Fibroblast of pulmonary artery (primary cell): ENCODE results near the gene TGFB1.

Experiments
- DNase-seq: peaks from one replicate; pipeline ENCODE4 v3.0.0-alpha.2; 2010; ENCODE audit warnings: low read depth
- H3K4me3 ChIP-seq: replicated peaks from 2 replicates; pipeline ENCODE4 v1.5.1; 2011; ENCODE audit warnings: low read depth, mild to moderate bottlenecking, control low read depth, low read length, moderate library complexity
- CTCF ChIP-seq: IDR thresholded peaks from 2 replicates; pipeline ENCODE4 v1.5.1; 2011; ENCODE audit warnings: mild to moderate bottlenecking, control low read depth, low read length, inconsistent platforms; ENCODE audit errors: missing control alignments

Gene TGFB1

DNA sequence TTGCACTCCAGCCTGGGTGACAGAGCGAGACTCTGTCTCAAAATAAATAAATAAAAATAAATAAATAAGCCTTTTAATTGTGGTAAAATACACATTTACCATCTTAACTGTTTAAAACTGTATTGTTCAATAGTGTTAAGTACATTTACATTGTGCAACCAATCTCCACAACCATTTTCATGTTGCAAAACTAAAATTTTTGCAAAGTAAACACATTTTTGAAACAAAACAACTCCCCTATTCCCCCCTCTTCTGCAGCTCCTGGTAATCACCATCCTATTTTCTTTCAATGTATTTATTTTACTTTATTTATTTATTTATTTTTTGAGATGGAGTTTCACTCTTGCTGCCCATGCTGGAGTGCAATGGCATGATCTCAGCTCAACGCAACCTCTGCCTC lies 16.0 kb upstream of the TGFB1 start:
- TF ChIP-seq CTCF: no peak
- DNase-seq: no peak
- H3K4me3 ChIP-seq: no peak overlapping the region

DNA sequence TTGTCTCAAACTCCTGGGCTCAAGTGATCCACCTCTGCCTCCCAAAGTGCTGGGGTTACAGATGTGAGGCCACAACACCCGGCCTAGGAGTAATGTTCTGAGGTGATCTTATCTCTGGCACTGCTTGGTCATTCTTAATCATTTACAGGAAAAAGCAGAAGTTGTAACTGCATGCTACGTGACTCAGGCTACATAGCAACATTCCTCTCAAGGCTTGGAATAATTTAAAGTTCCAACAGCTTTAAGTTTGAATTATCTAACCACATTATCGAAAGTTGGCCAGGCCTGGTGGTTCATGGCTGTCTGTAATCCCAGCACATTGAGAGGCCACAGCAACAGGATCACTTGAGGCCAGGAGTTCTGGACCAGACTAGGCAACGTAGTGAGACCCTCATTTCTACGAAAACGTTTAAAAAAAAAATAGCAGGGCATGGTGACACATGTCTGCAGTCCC lies 14.2 kb upstream of the TGFB1 start:
- no peak overlapping the region for H3K4me3 ChIP-seq
- TF ChIP-seq CTCF: no peak
- peak; percentile 89 for DNase-seq

- DNase-seq: no peak
- TF ChIP-seq CTCF: peak; percentile 5
Observed at GRCh38 chr19:41366089-41366488, 12.4 kb upstream of the TGFB1 start.

DNA sequence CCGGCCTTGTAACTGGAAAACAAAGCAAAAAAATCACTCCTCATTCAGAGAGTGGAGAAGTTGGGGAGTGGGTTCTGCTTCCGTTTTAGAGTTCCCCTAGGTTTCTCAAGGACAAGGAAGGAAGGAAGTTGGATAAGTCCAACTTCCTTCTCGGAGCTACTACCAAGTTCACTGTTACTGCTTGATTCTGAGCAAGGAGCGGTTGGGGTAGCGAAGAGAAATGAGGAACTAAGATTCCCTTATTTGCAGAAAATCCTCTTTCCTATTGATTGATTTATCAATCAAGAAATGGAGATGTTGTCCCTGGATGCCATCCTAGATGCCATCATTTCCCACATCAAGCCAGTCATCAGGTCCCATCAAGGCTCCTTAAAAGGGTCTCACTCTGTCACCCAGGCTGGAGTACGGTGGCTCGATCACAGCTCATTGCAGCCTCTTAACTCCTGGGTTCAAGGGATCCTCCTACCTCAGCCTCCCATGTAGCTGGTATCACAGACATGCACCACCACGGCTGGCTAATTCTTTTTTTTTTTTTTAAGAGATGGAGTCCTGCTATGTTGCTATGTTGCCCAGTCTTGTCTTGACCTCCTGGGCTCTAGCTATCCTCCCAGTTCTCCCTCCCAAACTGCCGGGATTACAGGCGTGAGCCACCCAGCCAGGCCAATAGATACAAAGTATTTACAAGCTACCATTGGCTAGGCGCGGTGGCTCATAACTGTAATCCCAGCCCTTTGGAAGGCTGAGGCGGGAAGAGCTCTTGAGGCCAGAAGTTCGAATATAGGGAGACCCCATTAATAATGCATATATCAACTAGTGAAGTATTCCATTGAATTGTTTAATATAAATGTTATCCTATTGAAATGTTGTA lies 11.0 kb upstream of the TGFB1 start:
- no peak for TF ChIP-seq CTCF

More at GRCh38 chr19:41366089-41366488, 12.4 kb upstream of the TGFB1 start:
- no peak overlapping the region for H3K4me3 ChIP-seq

GRCh38 chr19:41363753-41364523 lies 10.2 kb upstream of the TGFB1 start, which contains the start of gene B9D2:
B9D2 (minus strand) TSS chr19:41364149; CDS start chr19:41363519, 630 bp downstream.
- peak; percentile 99 for DNase-seq
- no peak for TF ChIP-seq CTCF
- H3K4me3 ChIP-seq: peak within 1 kb of the TSS; percentile 78

More for the DNA sequence above, 11.0 kb upstream of the TGFB1 start:
- peak overlapping the region; percentile 78 for H3K4me3 ChIP-seq
- no peak for DNase-seq

- TF ChIP-seq CTCF: no peak
- H3K4me3 ChIP-seq: peak overlapping the region; percentile 78
- DNase-seq: no peak
Observed at GRCh38 chr19:41363371-41363752, 9.6 kb upstream of the TGFB1 start.
